GM23248 (cell line): Measurements from ENCODE around the gene SCD5. TPM values are rescaled to one million over a fixed set of nuclear protein-coding genes. Genes with fewer than 3 reads are reported as not detected.

Experiments used
- DNase-seq: peaks from one replicate; pipeline ENCODE4 v3.0.0-alpha.2; 2015
- H2AFZ ChIP-seq: fragments of 200-600 bp; sonication (generic); 2 replicates; pipeline ENCODE4 v1.6.1; 2016; ENCODE audit warnings: antibody characterized with exemption
- H3F3A ChIP-seq: fragments of 200-600 bp; sonication (generic); 2 replicates; pipeline ENCODE4 v1.6.1; 2016; ENCODE audit warnings: mild to moderate bottlenecking, antibody characterized with exemption, mixed run types; ENCODE audit not compliant: insufficient read depth
- H3K27ac ChIP-seq: fragments of 200-600 bp; sonication (generic); 2 replicates; pipeline ENCODE4 v1.5.1; 2016; ENCODE audit warnings: mild to moderate bottlenecking
- H3K27me3 ChIP-seq: fragments of 200-600 bp; sonication (generic); replicated peaks from 2 replicates; pipeline ENCODE4 v1.6.1; 2016; ENCODE audit warnings: mild to moderate bottlenecking; ENCODE audit not compliant: insufficient read depth
- H3K36me3 ChIP-seq: fragments of 200-600 bp; sonication (generic); 2 replicates; pipeline ENCODE4 v1.6.1; 2016; ENCODE audit warnings: low read depth, mild to moderate bottlenecking
- H3K4me1 ChIP-seq: fragments of 200-600 bp; sonication (generic); 2 replicates; pipeline ENCODE4 v1.6.1; 2016; ENCODE audit warnings: mild to moderate bottlenecking; ENCODE audit not compliant: insufficient read depth
- H3K4me2 ChIP-seq: fragments of 200-600 bp; sonication (generic); one replicate; pipeline ENCODE4 v1.6.1; 2016; ENCODE audit warnings: mild to moderate bottlenecking; ENCODE audit not compliant: unreplicated experiment
- H3K4me3 ChIP-seq: fragments of 200-600 bp; sonication (generic); 2 replicates; pipeline ENCODE4 v1.5.1; 2016; ENCODE audit warnings: mild to moderate bottlenecking
- H3K79me2 ChIP-seq: fragments of 200-600 bp; sonication (generic); 2 replicates; pipeline ENCODE4 v1.6.1; 2016; ENCODE audit warnings: mild to moderate bottlenecking; ENCODE audit not compliant: insufficient read depth
- H3K9ac ChIP-seq: fragments of 200-600 bp; sonication (generic); 2 replicates; pipeline ENCODE4 v1.6.1; 2016; ENCODE audit warnings: mild to moderate bottlenecking
- H3K9me2 ChIP-seq: fragments of 200-600 bp; sonication (generic); 2 replicates; pipeline ENCODE4 v1.6.1; 2016; ENCODE audit warnings: mixed run types, mild to moderate bottlenecking, moderate library complexity; ENCODE audit not compliant: insufficient read depth
- H3K9me3 ChIP-seq: fragments of 200-600 bp; sonication (generic); one replicate; pipeline ENCODE4 v1.6.1; 2017; ENCODE audit warnings: low read depth
- H4K20me1 ChIP-seq: fragments of 200-600 bp; sonication (generic); 2 replicates; pipeline ENCODE4 v1.6.0; 2016; ENCODE audit not compliant: insufficient read depth
- EZH2 ChIP-seq: fragments of 200-600 bp; sonication (generic); IDR thresholded peaks from 2 replicates; pipeline ENCODE4 v1.6.1; 2018; ENCODE audit warnings: antibody characterized with exemption, mild to moderate bottlenecking; ENCODE audit not compliant: insufficient read depth, poor library complexity, severe bottlenecking
- EZH2phosphoT487 ChIP-seq: fragments of 200-600 bp; sonication (generic); IDR thresholded peaks from 2 replicates; pipeline ENCODE4 v1.6.1; 2018; ENCODE audit warnings: antibody characterized with exemption, moderate library complexity, mild to moderate bottlenecking, low read depth; ENCODE audit not compliant: insufficient read depth
- WGBS, 2 experiments: methylation state at CpG; one replicate each; pipeline ENCODE4 v1.1.6; 2015 to 2017; ENCODE audit warnings: low lambda C conversion rate in 2 of 2, low coverage in 1 of 2; ENCODE audit errors: missing lambda C conversion rate in 2 of 2; 5-methylcytosine and 5-hydroxymethylcytosine counted together
- in situ Hi-C: fragments of 300-500 bp; cut with MboI; formaldehyde crosslinking; loops from 2 replicates; pipeline ENCODE4 v1.15.0; 2020
- polyA plus RNA-seq: library from polyadenylated mRNA; unstranded; fragments of >200 nt; fragmentation: Nextera tagmentation; extraction: Ambion mirVana; gene quantifications from 2 replicates; pipeline ENCODE4 v1.2.1, GENCODE V29; 2016
- total RNA-seq: library from RNA; depleted of rRNA; stranded (reverse); fragments of >200 nt; shearing (Covaris generic); gene quantifications from 2 replicates; pipeline ENCODE4 v1.2.3, GENCODE V29; 2014

SCD5 gene
- total and polyA plus RNA-seq, 2 experiments from 2014 or later, result 12.5 to 39.8 TPM

DNA sequence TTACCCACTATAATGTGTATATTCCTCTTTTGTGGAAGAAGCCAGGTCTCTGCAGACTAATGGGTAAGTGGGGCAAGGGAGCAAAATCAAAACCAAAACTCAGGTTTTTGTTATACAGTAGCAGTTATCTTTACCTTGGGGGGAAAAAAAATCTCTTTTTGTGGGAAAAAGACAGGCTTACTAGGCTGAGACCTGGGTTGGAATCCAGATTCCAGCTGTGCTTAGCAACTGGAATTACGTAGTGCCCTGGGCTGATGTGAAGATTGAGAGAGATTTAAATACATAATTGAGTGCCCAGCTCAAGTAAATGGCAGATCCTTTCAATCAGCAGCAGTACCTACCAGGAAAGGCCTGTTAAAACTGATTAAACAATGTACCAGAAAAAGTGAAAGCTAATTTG lies 15.4 kb upstream of the SCD5 start:
- 8 to 30% methylated on average over 1 of the region's 1 CpG for WGBS, 2 experiments
- no peaks in the 10 kb centered on the region for H3K79me2 ChIP-seq
- no peak overlapping the region for H3K9ac ChIP-seq
- no peaks in the 10 kb centered on the region for H3K4me1 ChIP-seq
- H3K9me2 ChIP-seq, result no peaks in the 10 kb centered on the region
- no peaks in the 10 kb centered on the region for H3K27me3 ChIP-seq
- peaks cover 67% of the 10 kb centered on the region for H3F3A ChIP-seq
- no peak overlapping the region for H3K4me2 ChIP-seq
- no peaks in the 10 kb centered on the region for H3K9me3 ChIP-seq
- DNase-seq, result no peak
- no peak overlapping the region for H2AFZ ChIP-seq
- no peak overlapping the region for H3K27ac ChIP-seq
- H4K20me1 ChIP-seq, result no peaks in the 10 kb centered on the region
- H3K36me3 ChIP-seq, result peaks cover 24% of the 10 kb centered on the region
- H3K4me3 ChIP-seq, result no peak overlapping the region
- TF ChIP-seq EZH2phosphoT487 (no peak), EZH2 (no peak)
- in situ Hi-C loops, result no loop called here

DNA sequence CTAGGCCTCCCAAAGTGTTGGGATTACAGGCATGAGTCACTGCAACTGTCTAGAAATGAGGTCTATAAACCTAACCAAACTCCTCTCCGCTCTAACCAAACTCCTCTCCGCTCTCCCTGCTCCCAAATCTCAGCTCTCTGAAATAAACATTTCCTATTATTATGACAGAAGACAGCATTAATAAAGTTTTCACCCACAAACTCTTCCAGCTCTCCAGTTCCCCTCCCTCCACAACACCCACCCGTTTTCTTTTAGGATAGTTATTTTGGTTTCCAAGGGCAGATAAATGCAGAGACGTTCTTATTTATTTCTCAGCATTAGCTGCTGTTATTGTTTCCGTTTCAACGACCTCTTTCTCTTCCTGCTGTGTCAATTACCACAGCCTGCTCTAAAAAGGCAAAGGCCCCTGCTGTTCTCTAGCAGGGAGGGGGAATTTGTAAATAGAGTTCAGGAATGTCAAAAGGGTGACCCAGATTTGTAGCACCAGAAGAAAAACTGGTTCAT lies 13.3 kb upstream of the SCD5 start:
- Histone ChIP-seq H4K20me1 (no peaks in the 10 kb centered on the region), H3K9me2 (no peaks in the 10 kb centered on the region), H3K79me2 (no peaks in the 10 kb centered on the region), H3K4me2 (no peak overlapping the region), H3K27ac (peak overlapping the region; percentile 7; the same call in 1 of the 2 replicates), H2AFZ (no peak overlapping the region), H3K9ac (no peak overlapping the region), H3K27me3 (no peaks in the 10 kb centered on the region), H3K9me3 (no peaks in the 10 kb centered on the region), H3K4me3 (no peak overlapping the region), H3K36me3 (peaks cover 3% of the 10 kb centered on the region; the same call in 1 of the 2 replicates), H3K4me1 (no peaks in the 10 kb centered on the region), H3F3A (peaks cover 45% of the 10 kb centered on the region)
- TF ChIP-seq EZH2phosphoT487 (no peak), EZH2 (no peak)
- DNase-seq, result no peak
- in situ Hi-C loops, result no loop called here
- WGBS, 2 experiments, result 35 to 37% methylated on average over 6 of the region's 6 CpGs

DNA sequence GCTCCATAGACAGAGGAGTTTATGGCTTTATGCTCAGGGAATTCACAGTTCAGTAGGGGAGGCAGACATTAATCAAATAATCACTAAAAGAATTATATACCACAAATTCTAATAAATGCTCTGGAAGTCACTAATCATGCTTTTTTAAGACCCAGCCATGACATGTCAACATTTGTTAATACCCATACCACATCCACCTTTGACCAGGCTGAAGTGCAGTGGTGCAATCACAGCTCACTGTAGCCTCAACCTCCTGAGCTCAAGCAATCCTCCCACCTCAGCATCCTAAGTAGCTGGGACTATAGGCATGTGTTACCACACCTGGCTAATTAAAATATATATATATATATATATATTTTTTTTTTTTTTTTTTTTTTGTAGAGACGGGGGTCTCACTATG lies 12.8 kb upstream of the SCD5 start:
- no peaks in the 10 kb centered on the region for H3K79me2 ChIP-seq
- H2AFZ ChIP-seq, result no peak overlapping the region
- no peaks in the 10 kb centered on the region for H4K20me1 ChIP-seq
- in situ Hi-C loops, result no loop called here
- H3F3A ChIP-seq, result peaks cover 43% of the 10 kb centered on the region
- H3K9me3 ChIP-seq, result no peaks in the 10 kb centered on the region
- TF ChIP-seq EZH2phosphoT487 (no peak), EZH2 (no peak)
- H3K9ac ChIP-seq, result no peak overlapping the region
- no peak overlapping the region for H3K4me2 ChIP-seq
- H3K27ac ChIP-seq, result no peak overlapping the region
- no peak for DNase-seq
- no peaks in the 10 kb centered on the region for H3K27me3 ChIP-seq
- no peaks in the 10 kb centered on the region for H3K4me1 ChIP-seq
- H3K4me3 ChIP-seq, result no peak overlapping the region
- no peaks in the 10 kb centered on the region for H3K9me2 ChIP-seq
- no peaks in the 10 kb centered on the region for H3K36me3 ChIP-seq
- 60% methylated on average over 1 of the region's 1 CpG; no CpG with 5 or more reads in 1 of the 2 experiments for WGBS, 2 experiments

DNA sequence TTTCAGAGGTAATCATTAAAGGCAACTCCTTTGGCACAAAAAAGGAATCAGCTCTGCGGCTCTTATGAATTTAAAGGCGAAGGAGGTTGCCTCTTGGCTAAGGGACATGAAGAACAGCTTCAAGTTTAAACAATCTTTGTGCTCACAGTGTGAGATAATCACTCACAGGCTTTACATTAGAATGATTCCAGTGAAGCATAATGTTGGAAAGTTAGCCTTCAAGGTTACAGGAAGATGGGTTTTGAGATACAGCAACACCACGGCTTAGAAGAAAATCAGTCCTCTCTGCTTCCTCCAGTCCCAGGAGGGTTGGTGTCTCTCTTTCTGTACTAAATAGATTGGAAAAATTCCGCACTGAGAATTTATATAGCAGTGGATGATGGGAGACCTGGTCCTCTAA lies 11.6 kb upstream of the SCD5 start:
- Histone ChIP-seq H3K27ac (no peak overlapping the region), H3F3A (peaks cover 31% of the 10 kb centered on the region), H3K4me2 (no peak overlapping the region), H3K36me3 (no peaks in the 10 kb centered on the region), H3K9ac (no peak overlapping the region), H3K9me2 (no peaks in the 10 kb centered on the region), H2AFZ (no peak overlapping the region), H4K20me1 (no peaks in the 10 kb centered on the region), H3K79me2 (no peaks in the 10 kb centered on the region), H3K9me3 (no peaks in the 10 kb centered on the region), H3K4me1 (no peaks in the 10 kb centered on the region), H3K4me3 (no peak overlapping the region), H3K27me3 (no peaks in the 10 kb centered on the region)
- no peak for DNase-seq
- TF ChIP-seq EZH2 (no peak), EZH2phosphoT487 (no peak)
- in situ Hi-C loops, result no loop called here
- 22 to 24% methylated on average over 4 of the region's 4 CpGs for WGBS, 2 experiments

DNA sequence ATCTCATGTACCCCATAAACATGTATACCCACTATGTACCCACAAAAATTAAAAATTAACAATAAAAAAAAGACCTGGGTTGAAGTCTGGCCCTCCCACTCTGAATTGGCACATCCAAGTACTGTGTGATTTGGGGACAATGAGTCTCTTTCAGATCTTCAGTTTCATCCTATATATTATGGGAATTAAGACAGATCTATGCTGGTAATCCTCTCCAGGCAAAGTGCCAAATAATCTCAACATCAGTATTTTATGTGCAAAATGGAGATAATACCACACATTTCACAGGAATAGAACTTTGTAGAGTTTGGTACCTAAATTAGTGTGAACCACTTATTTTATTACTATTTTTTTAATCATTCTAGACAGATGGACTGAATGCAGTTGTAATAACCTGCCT lies 11.0 kb upstream of the SCD5 start:
- H3K4me3 ChIP-seq, result no peak overlapping the region
- no peaks in the 10 kb centered on the region for H3K4me1 ChIP-seq
- in situ Hi-C loops, result loop anchor here (10.0 kb wide), 1 partner anchor 345 kb away; no protein-coding TSS in a partner anchor
- no peaks in the 10 kb centered on the region for H4K20me1 ChIP-seq
- H3K27ac ChIP-seq, result no peak overlapping the region
- no peak for TF ChIP-seq EZH2
- no peak for TF ChIP-seq EZH2phosphoT487
- H3K9me3 ChIP-seq, result no peaks in the 10 kb centered on the region
- peaks cover 26% of the 10 kb centered on the region for H3F3A ChIP-seq
- no peak for DNase-seq
- H3K9ac ChIP-seq, result no peak overlapping the region
- no peak overlapping the region for H2AFZ ChIP-seq
- H3K36me3 ChIP-seq, result no peaks in the 10 kb centered on the region
- H3K79me2 ChIP-seq, result no peaks in the 10 kb centered on the region
- no peaks in the 10 kb centered on the region for H3K9me2 ChIP-seq
- H3K27me3 ChIP-seq, result no peaks in the 10 kb centered on the region
- no peak overlapping the region for H3K4me2 ChIP-seq
